ENCODE results near the gene SESTD1.

SESTD1 gene

GRCh38 chr2:179252423-179252822 lies 12.2 kb downstream of the SESTD1 start:
- Histone ChIP-seq H2BK120ac (ENCODE audit: insufficient read depth, low read length, poor library complexity) (no peak overlapping the region), H3K9me3 (ENCODE audit: insufficient read depth, low read depth, low read length) (no peaks in the 10 kb centered on the region), H3K4me3 (ENCODE audit: low read depth, low read length) (no peak overlapping the region), H2AFZ (ENCODE audit: insufficient read depth, low read length, poor library complexity) (no peak overlapping the region), H3K79me1 (ENCODE audit: low read length) (no peaks in the 10 kb centered on the region), H3K36me3 (ENCODE audit: control insufficient read depth in 1 of 2, insufficient read depth in 2 of 2, low read length in 2 of 2) (no peaks in the 10 kb centered on the region), H2BK12ac (ENCODE audit: low read length) (no peak overlapping the region), H2BK5ac (ENCODE audit: low read depth, low read length, poor library complexity) (no peak overlapping the region), H3K4ac (ENCODE audit: low read depth, low read length) (no peak overlapping the region), H3K4me2 (ENCODE audit: low read length) (no peak overlapping the region), H4K12ac (ENCODE audit: low read depth, low read length) (no peak overlapping the region), H3K4me1 (ENCODE audit: control insufficient read depth in 1 of 2, insufficient read depth in 2 of 2, low read length in 2 of 2) (no peaks in the 10 kb centered on the region), H3K14ac (ENCODE audit: low read length) (no peak overlapping the region), H4K8ac (ENCODE audit: low read depth, low read length) (no peak overlapping the region), H3K27me3 (ENCODE audit: insufficient read depth, low read length) (no peaks in the 10 kb centered on the region), H2AK5ac (ENCODE audit: low read length) (no peak overlapping the region), H3K23ac (ENCODE audit: low read length) (no peak overlapping the region), H3K18ac (ENCODE audit: low read length) (no peak overlapping the region), H3K79me2 (ENCODE audit: control insufficient read depth, insufficient read depth, low read length, poor library complexity) (no peaks in the 10 kb centered on the region), H4K91ac (ENCODE audit: low read depth, low read length) (no peak overlapping the region), H3K9ac (ENCODE audit: low read length) (no peak overlapping the region), H3K27ac (ENCODE audit: low read depth, low read length) (no peak overlapping the region)
- no peak for DNase-seq
- no CpG with 5 or more reads among the region's 2 CpGs for WGBS (ENCODE audit: extremely low coverage, insufficient coverage, insufficient read length)

DNA sequence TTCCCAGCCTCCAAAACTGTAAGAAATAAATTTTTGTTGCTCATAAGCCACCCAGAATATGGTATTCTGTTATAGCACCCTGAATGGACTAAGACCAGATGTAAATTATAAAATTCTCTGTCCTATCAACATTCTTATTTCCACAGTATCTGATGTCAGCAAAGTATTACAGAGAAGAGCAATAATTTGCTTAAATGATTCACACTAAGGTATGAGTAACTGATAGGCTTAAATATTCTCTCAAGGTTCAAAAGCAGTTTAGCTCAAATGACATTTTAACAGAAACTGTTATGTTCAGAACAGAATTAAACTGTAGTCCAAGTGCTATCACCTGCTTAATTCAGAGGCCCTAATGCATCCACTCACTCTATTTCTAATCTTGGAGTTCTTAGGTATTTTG lies 12.8 kb downstream of the SESTD1 start:
- H3K4ac ChIP-seq (ENCODE audit: low read depth, low read length): no peak overlapping the region
- no peak overlapping the region for H3K23ac ChIP-seq (ENCODE audit: low read length)
- no peaks in the 10 kb centered on the region for H3K79me1 ChIP-seq (ENCODE audit: low read length)
- H3K18ac ChIP-seq (ENCODE audit: low read length): no peak overlapping the region
- no peak overlapping the region for H2BK5ac ChIP-seq (ENCODE audit: low read depth, low read length, poor library complexity)
- no peak for DNase-seq
- H2BK12ac ChIP-seq (ENCODE audit: low read length): no peak overlapping the region
- H3K14ac ChIP-seq (ENCODE audit: low read length): no peak overlapping the region
- H3K27me3 ChIP-seq (ENCODE audit: insufficient read depth, low read length): no peaks in the 10 kb centered on the region
- H3K4me2 ChIP-seq (ENCODE audit: low read length): no peak overlapping the region
- H3K79me2 ChIP-seq (ENCODE audit: control insufficient read depth, insufficient read depth, low read length, poor library complexity): no peaks in the 10 kb centered on the region
- no peak overlapping the region for H2AK5ac ChIP-seq (ENCODE audit: low read length)
- H2BK120ac ChIP-seq (ENCODE audit: insufficient read depth, low read length, poor library complexity): no peak overlapping the region
- H4K91ac ChIP-seq (ENCODE audit: low read depth, low read length): no peak overlapping the region
- no peaks in the 10 kb centered on the region for H3K9me3 ChIP-seq (ENCODE audit: insufficient read depth, low read depth, low read length)
- H4K8ac ChIP-seq (ENCODE audit: low read depth, low read length): no peak overlapping the region
- no peak overlapping the region for H2AFZ ChIP-seq (ENCODE audit: insufficient read depth, low read length, poor library complexity)
- no peaks in the 10 kb centered on the region for H3K36me3 ChIP-seq (ENCODE audit: control insufficient read depth in 1 of 2, insufficient read depth in 2 of 2, low read length in 2 of 2)
- H4K12ac ChIP-seq (ENCODE audit: low read depth, low read length): no peak overlapping the region
- H3K4me3 ChIP-seq (ENCODE audit: low read depth, low read length): no peak overlapping the region
- H3K27ac ChIP-seq (ENCODE audit: low read depth, low read length): no peak overlapping the region
- H3K4me1 ChIP-seq (ENCODE audit: control insufficient read depth in 1 of 2, insufficient read depth in 2 of 2, low read length in 2 of 2): no peaks in the 10 kb centered on the region
- no peak overlapping the region for H3K9ac ChIP-seq (ENCODE audit: low read length)

- H3K9ac ChIP-seq (ENCODE audit: low read length): no peak overlapping the region
- no peak overlapping the region for H3K4me2 ChIP-seq (ENCODE audit: low read length)
- no peak overlapping the region for H3K4me3 ChIP-seq (ENCODE audit: low read depth, low read length)
- no peak overlapping the region for H4K91ac ChIP-seq (ENCODE audit: low read depth, low read length)
- H3K4me1 ChIP-seq (ENCODE audit: control insufficient read depth in 1 of 2, insufficient read depth in 2 of 2, low read length in 2 of 2): no peaks in the 10 kb centered on the region
- no peaks in the 10 kb centered on the region for H3K79me2 ChIP-seq (ENCODE audit: control insufficient read depth, insufficient read depth, low read length, poor library complexity)
- H4K12ac ChIP-seq (ENCODE audit: low read depth, low read length): no peak overlapping the region
- WGBS (ENCODE audit: extremely low coverage, insufficient coverage, insufficient read length): no CpG with 5 or more reads among the region's 1 CpG
- no peaks in the 10 kb centered on the region for H3K36me3 ChIP-seq (ENCODE audit: control insufficient read depth in 1 of 2, insufficient read depth in 2 of 2, low read length in 2 of 2)
- no peak overlapping the region for H2BK5ac ChIP-seq (ENCODE audit: low read depth, low read length, poor library complexity)
- H2BK12ac ChIP-seq (ENCODE audit: low read length): no peak overlapping the region
- no peak overlapping the region for H3K4ac ChIP-seq (ENCODE audit: low read depth, low read length)
- no peak overlapping the region for H2AK5ac ChIP-seq (ENCODE audit: low read length)
- H2AFZ ChIP-seq (ENCODE audit: insufficient read depth, low read length, poor library complexity): no peak overlapping the region
- no peaks in the 10 kb centered on the region for H3K79me1 ChIP-seq (ENCODE audit: low read length)
- H3K9me3 ChIP-seq (ENCODE audit: insufficient read depth, low read depth, low read length): no peaks in the 10 kb centered on the region
- DNase-seq: no peak
- no peak overlapping the region for H2BK120ac ChIP-seq (ENCODE audit: insufficient read depth, low read length, poor library complexity)
- H4K8ac ChIP-seq (ENCODE audit: low read depth, low read length): no peak overlapping the region
- H3K27ac ChIP-seq (ENCODE audit: low read depth, low read length): no peak overlapping the region
- H3K18ac ChIP-seq (ENCODE audit: low read length): no peak overlapping the region
- no peak overlapping the region for H3K14ac ChIP-seq (ENCODE audit: low read length)
- H3K27me3 ChIP-seq (ENCODE audit: insufficient read depth, low read length): no peaks in the 10 kb centered on the region
- no peak overlapping the region for H3K23ac ChIP-seq (ENCODE audit: low read length)
Observed at GRCh38 chr2:179250848-179251504, 13.7 kb downstream of the SESTD1 start.

DNA sequence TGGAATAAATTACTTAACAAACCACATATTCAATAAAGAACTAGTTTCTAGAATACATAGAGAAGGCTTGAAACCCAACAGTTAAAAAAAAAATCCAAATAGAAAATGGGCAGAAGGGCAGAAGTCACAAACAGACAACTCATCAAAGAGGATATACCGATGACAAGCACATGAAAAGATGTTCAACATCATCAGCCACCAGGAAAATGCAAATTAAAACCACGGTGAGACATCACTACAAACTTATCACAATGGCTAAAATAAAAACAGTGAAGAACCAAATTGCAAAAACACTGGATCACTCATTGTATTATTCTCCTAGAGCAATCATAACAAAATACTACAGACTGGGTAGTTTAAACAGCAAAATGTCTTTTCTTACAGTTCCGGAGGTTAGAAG lies 14.5 kb downstream of the SESTD1 start:
- H3K36me3 ChIP-seq (ENCODE audit: control insufficient read depth in 1 of 2, insufficient read depth in 2 of 2, low read length in 2 of 2): no peaks in the 10 kb centered on the region
- H2BK120ac ChIP-seq (ENCODE audit: insufficient read depth, low read length, poor library complexity): no peak overlapping the region
- no peak for DNase-seq
- no peaks in the 10 kb centered on the region for H3K79me1 ChIP-seq (ENCODE audit: low read length)
- no peaks in the 10 kb centered on the region for H3K27me3 ChIP-seq (ENCODE audit: insufficient read depth, low read length)
- no CpG with 5 or more reads among the region's 3 CpGs for WGBS (ENCODE audit: extremely low coverage, insufficient coverage, insufficient read length)
- no peak overlapping the region for H3K4me2 ChIP-seq (ENCODE audit: low read length)
- no peak overlapping the region for H2AK5ac ChIP-seq (ENCODE audit: low read length)
- no peak overlapping the region for H2AFZ ChIP-seq (ENCODE audit: insufficient read depth, low read length, poor library complexity)
- H4K12ac ChIP-seq (ENCODE audit: low read depth, low read length): no peak overlapping the region
- no peak overlapping the region for H3K4ac ChIP-seq (ENCODE audit: low read depth, low read length)
- no peak overlapping the region for H3K9ac ChIP-seq (ENCODE audit: low read length)
- H3K9me3 ChIP-seq (ENCODE audit: insufficient read depth, low read depth, low read length): no peaks in the 10 kb centered on the region
- no peaks in the 10 kb centered on the region for H3K79me2 ChIP-seq (ENCODE audit: control insufficient read depth, insufficient read depth, low read length, poor library complexity)
- H3K4me1 ChIP-seq (ENCODE audit: control insufficient read depth in 1 of 2, insufficient read depth in 2 of 2, low read length in 2 of 2): no peaks in the 10 kb centered on the region
- H2BK12ac ChIP-seq (ENCODE audit: low read length): no peak overlapping the region
- H4K8ac ChIP-seq (ENCODE audit: low read depth, low read length): no peak overlapping the region
- H3K4me3 ChIP-seq (ENCODE audit: low read depth, low read length): no peak overlapping the region
- no peak overlapping the region for H3K23ac ChIP-seq (ENCODE audit: low read length)
- H3K27ac ChIP-seq (ENCODE audit: low read depth, low read length): no peak overlapping the region
- no peak overlapping the region for H4K91ac ChIP-seq (ENCODE audit: low read depth, low read length)
- H3K18ac ChIP-seq (ENCODE audit: low read length): no peak overlapping the region
- H2BK5ac ChIP-seq (ENCODE audit: low read depth, low read length, poor library complexity): no peak overlapping the region
- no peak overlapping the region for H3K14ac ChIP-seq (ENCODE audit: low read length)

All from trophoblast cell (in vitro differentiated cells and primary cell).